KMS-11 (cell line): ENCODE results near the gene ZNHIT1.

Source experiments
- H2AFZ ChIP-seq: fragments of 200-600 bp; sonication (generic); 2 replicates; pipeline ENCODE4 v1.6.1; 2016; ENCODE audit warnings: antibody characterized with exemption, mixed run types, low read depth
- H3K27ac ChIP-seq: fragments of 200-600 bp; sonication (generic); 2 replicates; pipeline ENCODE4 v1.6.1; 2016; ENCODE audit warnings: mild to moderate bottlenecking, mixed run types
- H3K27me3 ChIP-seq: fragments of 200-600 bp; sonication (generic); 2 replicates; pipeline ENCODE4 v1.6.1; 2017; ENCODE audit warnings: mild to moderate bottlenecking, low read depth, mixed run types, moderate library complexity; ENCODE audit not compliant: insufficient read depth
- H3K36me3 ChIP-seq: fragments of 200-600 bp; sonication (generic); 2 replicates; pipeline ENCODE4 v1.6.1; 2017; ENCODE audit warnings: mild to moderate bottlenecking, mixed run types; ENCODE audit not compliant: insufficient read depth
- H3K4me1 ChIP-seq: fragments of 200-600 bp; sonication (generic); 2 replicates; pipeline ENCODE4 v1.6.1; 2016; ENCODE audit warnings: mild to moderate bottlenecking, low read depth, mixed run types; ENCODE audit not compliant: poor library complexity, severe bottlenecking
- H3K4me2 ChIP-seq: fragments of 200-600 bp; sonication (generic); 2 replicates; pipeline ENCODE4 v1.7.0; 2016; ENCODE audit warnings: mild to moderate bottlenecking, mixed run types
- H3K4me3 ChIP-seq: fragments of 200-600 bp; sonication (generic); IDR thresholded peaks from 2 replicates; pipeline ENCODE4 v1.6.1; 2017; ENCODE audit warnings: low read depth, low read length, mixed read lengths; ENCODE audit not compliant: insufficient read depth
- H3K79me2 ChIP-seq: fragments of 200-600 bp; sonication (generic); 2 replicates; pipeline ENCODE4 v1.6.1; 2016; ENCODE audit warnings: low read depth, mixed run types; ENCODE audit not compliant: insufficient read depth
- H3K9ac ChIP-seq: fragments of 200-600 bp; sonication (generic); 2 replicates; pipeline ENCODE4 v1.6.1; 2016; ENCODE audit warnings: mild to moderate bottlenecking, mixed run types
- H4K20me1 ChIP-seq: fragments of 200-600 bp; sonication (generic); 2 replicates; pipeline ENCODE4 v1.6.1; 2016; ENCODE audit warnings: mild to moderate bottlenecking, mixed run types; ENCODE audit not compliant: insufficient read depth
- CTCF ChIP-seq: fragments of 200-600 bp; sonication (generic); conservative IDR thresholded peaks from 2 replicates; pipeline ENCODE4 v1.6.1; 2017; ENCODE audit warnings: low read depth, mild to moderate bottlenecking, antibody characterized with exemption, low read length, moderate library complexity, mixed read lengths

Gene ZNHIT1

DNA sequence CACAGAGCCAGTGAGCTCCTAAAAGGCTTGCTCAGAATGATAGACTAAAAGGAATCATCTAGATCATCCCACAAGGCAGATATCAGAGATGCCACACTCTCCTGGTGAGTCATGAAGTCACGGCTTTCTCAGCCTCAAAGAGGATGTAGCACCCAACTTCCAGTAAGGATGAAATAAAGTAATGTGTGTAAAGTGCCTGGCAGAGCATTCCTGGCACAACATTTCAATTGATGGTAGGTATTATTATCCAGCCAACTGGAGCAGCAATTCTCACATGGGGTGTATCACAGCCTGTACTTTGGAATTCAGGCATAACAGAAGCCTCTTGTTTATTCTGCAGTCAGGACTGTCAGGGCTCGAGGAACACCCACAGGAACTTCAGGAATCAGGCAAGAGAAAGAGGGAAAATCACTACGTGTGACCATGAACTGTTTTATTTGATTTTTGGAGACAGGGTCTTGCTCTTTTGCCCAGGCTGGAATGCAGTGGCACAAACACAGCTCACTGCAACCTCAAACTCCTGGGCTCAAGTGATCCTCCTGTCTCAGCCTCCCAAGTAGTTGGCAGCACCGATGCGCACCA, 32.6 kb upstream of the ZNHIT1 start:
- H3K27ac ChIP-seq, result no peak overlapping the region
- no peaks in the 10 kb centered on the region for H3K79me2 ChIP-seq
- no peak overlapping the region for H3K4me2 ChIP-seq
- H3K4me1 ChIP-seq, result no peaks in the 10 kb centered on the region
- no peak overlapping the region for H2AFZ ChIP-seq
- H4K20me1 ChIP-seq, result no peaks in the 10 kb centered on the region
- H3K36me3 ChIP-seq, result no peaks in the 10 kb centered on the region
- H3K4me3 ChIP-seq, result no peak overlapping the region
- TF ChIP-seq CTCF, result no peak
- no peak overlapping the region for H3K9ac ChIP-seq
- H3K27me3 ChIP-seq, result peaks cover 76% of the 10 kb centered on the region

GRCh38 chr7:101186194-101186593, 31.8 kb upstream of the ZNHIT1 start:
- Histone ChIP-seq H3K27ac (no peak overlapping the region), H3K36me3 (no peaks in the 10 kb centered on the region), H3K79me2 (no peaks in the 10 kb centered on the region), H2AFZ (no peak overlapping the region), H3K4me2 (no peak overlapping the region), H3K4me3 (no peak overlapping the region), H3K9ac (no peak overlapping the region), H3K4me1 (no peaks in the 10 kb centered on the region), H3K27me3 (peaks cover 74% of the 10 kb centered on the region), H4K20me1 (no peaks in the 10 kb centered on the region)
- no peak for TF ChIP-seq CTCF

DNA sequence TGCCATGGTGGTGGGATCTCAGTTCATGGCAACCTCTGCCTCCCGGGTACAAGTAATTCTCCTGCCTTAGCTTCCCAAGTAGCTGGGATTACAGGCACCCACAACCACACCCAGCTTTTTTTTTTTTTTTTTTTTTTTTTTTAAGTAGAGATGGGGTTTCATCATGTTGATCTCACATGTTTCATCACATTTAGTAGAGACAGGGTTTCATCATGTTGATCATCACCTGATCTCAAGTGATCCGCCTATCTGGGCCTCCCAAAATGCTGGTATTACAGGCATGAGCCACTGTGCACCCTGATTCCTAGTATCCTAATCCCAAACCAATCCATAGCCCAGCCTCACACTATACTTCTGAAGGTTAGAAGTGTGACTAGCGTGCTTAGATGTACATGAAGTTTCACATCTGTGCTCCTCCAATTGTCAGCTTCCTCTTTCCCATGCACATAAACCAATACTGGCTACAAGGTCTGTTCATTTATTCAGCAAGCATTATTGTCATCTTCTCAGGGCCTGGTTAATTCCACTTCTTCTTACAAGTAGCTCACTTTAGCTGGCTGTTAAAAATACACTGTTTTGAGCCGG, 31.0 kb upstream of the ZNHIT1 start:
- no peak overlapping the region for H2AFZ ChIP-seq
- no peaks in the 10 kb centered on the region for H4K20me1 ChIP-seq
- no peak overlapping the region for H3K4me2 ChIP-seq
- H3K9ac ChIP-seq, result no peak overlapping the region
- no peaks in the 10 kb centered on the region for H3K79me2 ChIP-seq
- no peak overlapping the region for H3K4me3 ChIP-seq
- H3K27ac ChIP-seq, result no peak overlapping the region
- no peaks in the 10 kb centered on the region for H3K36me3 ChIP-seq
- peaks cover 76% of the 10 kb centered on the region for H3K27me3 ChIP-seq
- H3K4me1 ChIP-seq, result no peaks in the 10 kb centered on the region
- TF ChIP-seq CTCF, result no peak

GRCh38 chr7:101189109-101189508, 28.9 kb upstream of the ZNHIT1 start:
- no peak overlapping the region for H3K4me2 ChIP-seq
- H3K36me3 ChIP-seq, result no peaks in the 10 kb centered on the region
- H4K20me1 ChIP-seq, result no peaks in the 10 kb centered on the region
- no peak overlapping the region for H3K9ac ChIP-seq
- H3K27ac ChIP-seq, result no peak overlapping the region
- no peaks in the 10 kb centered on the region for H3K4me1 ChIP-seq
- no peaks in the 10 kb centered on the region for H3K79me2 ChIP-seq
- no peak overlapping the region for H3K4me3 ChIP-seq
- no peak overlapping the region for H2AFZ ChIP-seq
- no peak for TF ChIP-seq CTCF
- H3K27me3 ChIP-seq, result peaks cover 84% of the 10 kb centered on the region
